ENCODE results near the gene CELF2.

Gene CELF2

DNA sequence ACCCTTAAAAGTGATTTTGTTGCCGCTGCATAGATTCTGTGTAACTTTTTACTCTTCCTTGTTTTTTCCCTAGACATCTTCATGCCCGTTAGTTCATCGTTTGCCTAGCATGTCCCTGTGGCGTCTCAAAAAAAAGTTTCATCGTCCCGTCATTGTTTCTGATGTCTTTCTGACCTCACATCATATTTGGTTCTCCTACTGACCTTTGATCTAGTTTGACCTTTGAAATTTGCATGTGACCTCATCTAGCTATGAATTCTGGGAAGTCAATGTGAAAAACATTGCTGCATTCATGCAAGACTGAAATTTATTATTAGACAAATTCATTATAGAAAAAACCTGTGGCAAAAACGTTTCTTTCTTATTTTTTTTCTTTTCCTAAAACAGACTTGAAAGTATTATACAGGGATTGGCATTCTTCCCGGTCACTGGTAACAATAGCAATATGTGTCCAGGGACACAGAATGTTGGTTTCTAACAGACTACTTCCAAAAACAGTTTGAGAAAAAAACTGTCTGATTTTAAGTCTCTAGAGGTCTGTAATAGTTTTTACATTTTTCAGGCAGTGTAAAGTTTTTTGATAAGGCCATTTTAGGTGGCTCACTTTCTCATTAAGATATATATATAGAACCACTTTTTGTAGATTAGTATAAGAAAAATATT is 312.8 kb downstream of the CELF2 start:
- H2BK12ac ChIP-seq (ENCODE audit: low read length), result no peak overlapping the region
- H3K4me3 ChIP-seq (ENCODE audit: low read length in 2 of 2), result no peak overlapping the region
- no peak overlapping the region for H3K4me2 ChIP-seq (ENCODE audit: insufficient read depth, low read length, poor library complexity, severe bottlenecking)
- no peak overlapping the region for H4K91ac ChIP-seq (ENCODE audit: low read depth, low read length, poor library complexity)
- no peaks in the 10 kb centered on the region for H3K9me3 ChIP-seq (replicated peaks in 1 of 2; ENCODE audit: control insufficient read depth in 2 of 2, insufficient read depth in 1 of 2, low read depth in 1 of 2, low read length in 2 of 2)
- no CpG with 5 or more reads among the region's 8 CpGs for WGBS, 2 donors (ENCODE audit: extremely low coverage in 2 of 2, insufficient read length in 2 of 2, insufficient replicate concordance in 1 of 2)
- no peak overlapping the region for H3K23ac ChIP-seq (ENCODE audit: low read depth, low read length, poor library complexity)
- no peak overlapping the region for H2AK5ac ChIP-seq (ENCODE audit: low read depth, low read length)
- DNase-seq (ENCODE audit: low spot score), result no peak
- no peak overlapping the region for H3K18ac ChIP-seq (ENCODE audit: low read length)
- peaks cover 0 to 6% of the 10 kb centered on the region in 2 donors for H3K36me3 ChIP-seq (replicated peaks in 1 of 2; ENCODE audit: control insufficient read depth in 2 of 2, insufficient read depth in 2 of 2, low read length in 2 of 2)
- H2BK15ac ChIP-seq (ENCODE audit: low read length), result no peak overlapping the region
- no peak overlapping the region for H2BK5ac ChIP-seq (ENCODE audit: low read length)
- no peak overlapping the region for H3K14ac ChIP-seq (ENCODE audit: low read length)
- no peak overlapping the region for H2AFZ ChIP-seq (ENCODE audit: low read length)
- no peak overlapping the region for H2BK120ac ChIP-seq (ENCODE audit: low read depth, low read length)
- H4K8ac ChIP-seq (ENCODE audit: low read depth, low read length), result no peak overlapping the region
- no peaks in the 10 kb centered on the region for H3K27me3 ChIP-seq (ENCODE audit: control insufficient read depth in 3 of 3, insufficient read depth in 3 of 3, low read depth in 1 of 3, low read length in 3 of 3)
- no peaks in the 10 kb centered on the region for H3K79me1 ChIP-seq (ENCODE audit: low read depth, low read length)
- H3K4me1 ChIP-seq (ENCODE audit: control insufficient read depth in 2 of 2, insufficient read depth in 1 of 2, low read depth in 1 of 2, low read length in 2 of 2), result peaks cover 10 to 14% of the 10 kb centered on the region in 2 donors
- H3K4ac ChIP-seq (ENCODE audit: low read length), result no peak overlapping the region
- H3K9ac ChIP-seq (ENCODE audit: low read depth, low read length, poor library complexity), result no peak overlapping the region
- H3K27ac ChIP-seq (replicated peaks; ENCODE audit: low read length), result no peak overlapping the region

- no peaks in the 10 kb centered on the region for H3K9me3 ChIP-seq (replicated peaks in 1 of 2; ENCODE audit: control insufficient read depth in 2 of 2, insufficient read depth in 1 of 2, low read depth in 1 of 2, low read length in 2 of 2)
- H3K18ac ChIP-seq (ENCODE audit: low read length), result no peak overlapping the region
- H3K4ac ChIP-seq (ENCODE audit: low read length), result no peak overlapping the region
- no peak overlapping the region for H3K9ac ChIP-seq (ENCODE audit: low read depth, low read length, poor library complexity)
- no peak overlapping the region for H4K91ac ChIP-seq (ENCODE audit: low read depth, low read length, poor library complexity)
- H3K36me3 ChIP-seq (replicated peaks in 1 of 2; ENCODE audit: control insufficient read depth in 2 of 2, insufficient read depth in 2 of 2, low read length in 2 of 2), result peaks cover 0 to 2% of the 10 kb centered on the region in 2 donors
- no peak overlapping the region for H2BK5ac ChIP-seq (ENCODE audit: low read length)
- no peak overlapping the region for H2BK15ac ChIP-seq (ENCODE audit: low read length)
- H2BK120ac ChIP-seq (ENCODE audit: low read depth, low read length), result no peak overlapping the region
- no peak overlapping the region for H2AK5ac ChIP-seq (ENCODE audit: low read depth, low read length)
- no peak overlapping the region for H2BK12ac ChIP-seq (ENCODE audit: low read length)
- no peak overlapping the region for H3K4me2 ChIP-seq (ENCODE audit: insufficient read depth, low read length, poor library complexity, severe bottlenecking)
- no peak overlapping the region for H3K27ac ChIP-seq (replicated peaks; ENCODE audit: low read length)
- no peak overlapping the region for H2AFZ ChIP-seq (ENCODE audit: low read length)
- no peak overlapping the region for H3K23ac ChIP-seq (ENCODE audit: low read depth, low read length, poor library complexity)
- H3K4me3 ChIP-seq (ENCODE audit: low read length in 2 of 2), result no peak overlapping the region
- no peak for DNase-seq (ENCODE audit: low spot score)
- H3K79me1 ChIP-seq (ENCODE audit: low read depth, low read length), result no peaks in the 10 kb centered on the region
- no peak overlapping the region for H3K14ac ChIP-seq (ENCODE audit: low read length)
- peaks cover 13 to 18% of the 10 kb centered on the region in 2 donors for H3K4me1 ChIP-seq (ENCODE audit: control insufficient read depth in 2 of 2, insufficient read depth in 1 of 2, low read depth in 1 of 2, low read length in 2 of 2)
- no peaks in the 10 kb centered on the region for H3K27me3 ChIP-seq (ENCODE audit: control insufficient read depth in 3 of 3, insufficient read depth in 3 of 3, low read depth in 1 of 3, low read length in 3 of 3)
- H4K8ac ChIP-seq (ENCODE audit: low read depth, low read length), result no peak overlapping the region
These were observed 313.4 kb downstream of the CELF2 start for GRCh38 chr10:11331046-11331577.

DNA sequence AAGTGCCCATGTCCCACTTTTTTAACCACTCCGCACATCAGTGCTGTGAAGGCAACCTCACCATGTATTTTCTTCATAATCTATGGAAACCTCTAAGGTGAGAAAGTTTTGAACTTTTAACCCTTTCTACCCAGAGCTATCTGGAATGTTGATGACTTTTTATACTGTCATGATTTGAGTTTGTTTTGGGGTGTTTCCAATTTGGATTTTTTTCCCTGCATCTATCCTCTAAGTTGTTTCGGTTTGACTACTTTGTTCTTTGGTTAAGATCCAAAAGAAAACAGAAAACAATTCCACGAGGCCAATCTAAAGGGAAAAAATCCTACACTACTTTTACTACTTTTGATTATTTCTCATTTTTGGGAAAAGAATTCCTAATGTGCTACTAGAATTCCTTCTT is 314.1 kb downstream of the CELF2 start:
- Histone ChIP-seq H4K8ac (ENCODE audit: low read depth, low read length) (no peak overlapping the region), H3K18ac (ENCODE audit: low read length) (no peak overlapping the region), H3K79me1 (ENCODE audit: low read depth, low read length) (no peaks in the 10 kb centered on the region), H3K36me3 (replicated peaks in 1 of 2; ENCODE audit: control insufficient read depth in 2 of 2, insufficient read depth in 2 of 2, low read length in 2 of 2) (no peaks in the 10 kb centered on the region), H3K4me1 (ENCODE audit: control insufficient read depth in 2 of 2, insufficient read depth in 1 of 2, low read depth in 1 of 2, low read length in 2 of 2) (peaks cover 16 to 24% of the 10 kb centered on the region in 2 donors), H3K14ac (ENCODE audit: low read length) (no peak overlapping the region), H3K4ac (ENCODE audit: low read length) (no peak overlapping the region), H3K27ac (replicated peaks; ENCODE audit: low read length) (no peak overlapping the region), H3K9me3 (replicated peaks in 1 of 2; ENCODE audit: control insufficient read depth in 2 of 2, insufficient read depth in 1 of 2, low read depth in 1 of 2, low read length in 2 of 2) (no peaks in the 10 kb centered on the region), H2BK120ac (ENCODE audit: low read depth, low read length) (no peak overlapping the region), H2BK12ac (ENCODE audit: low read length) (no peak overlapping the region), H3K4me3 (ENCODE audit: low read length in 2 of 2) (no peak overlapping the region), H3K27me3 (ENCODE audit: control insufficient read depth in 3 of 3, insufficient read depth in 3 of 3, low read depth in 1 of 3, low read length in 3 of 3) (no peaks in the 10 kb centered on the region), H2BK15ac (ENCODE audit: low read length) (no peak overlapping the region), H2AK5ac (ENCODE audit: low read depth, low read length) (no peak overlapping the region), H4K91ac (ENCODE audit: low read depth, low read length, poor library complexity) (no peak overlapping the region), H3K4me2 (ENCODE audit: insufficient read depth, low read length, poor library complexity, severe bottlenecking) (no peak overlapping the region), H2AFZ (ENCODE audit: low read length) (no peak overlapping the region), H3K9ac (ENCODE audit: low read depth, low read length, poor library complexity) (no peak overlapping the region), H3K23ac (ENCODE audit: low read depth, low read length, poor library complexity) (no peak overlapping the region), H2BK5ac (ENCODE audit: low read length) (no peak overlapping the region)
- no CpG with 5 or more reads among the region's 3 CpGs for WGBS, 2 donors (ENCODE audit: extremely low coverage in 2 of 2, insufficient read length in 2 of 2, insufficient replicate concordance in 1 of 2)
- DNase-seq (ENCODE audit: low spot score), result no peak

- no peak overlapping the region for H2BK5ac ChIP-seq (ENCODE audit: low read length)
- peaks cover 21 to 31% of the 10 kb centered on the region in 2 donors for H3K4me1 ChIP-seq (ENCODE audit: control insufficient read depth in 2 of 2, insufficient read depth in 1 of 2, low read depth in 1 of 2, low read length in 2 of 2)
- no peak overlapping the region for H3K9ac ChIP-seq (ENCODE audit: low read depth, low read length, poor library complexity)
- no peaks in the 10 kb centered on the region for H3K9me3 ChIP-seq (replicated peaks in 1 of 2; ENCODE audit: control insufficient read depth in 2 of 2, insufficient read depth in 1 of 2, low read depth in 1 of 2, low read length in 2 of 2)
- H2AFZ ChIP-seq (ENCODE audit: low read length), result no peak overlapping the region
- H4K8ac ChIP-seq (ENCODE audit: low read depth, low read length), result no peak overlapping the region
- no peak overlapping the region for H3K4ac ChIP-seq (ENCODE audit: low read length)
- H3K4me3 ChIP-seq (ENCODE audit: low read length in 2 of 2), result no peak overlapping the region
- no peaks in the 10 kb centered on the region for H3K27me3 ChIP-seq (ENCODE audit: control insufficient read depth in 3 of 3, insufficient read depth in 3 of 3, low read depth in 1 of 3, low read length in 3 of 3)
- H3K27ac ChIP-seq (replicated peaks; ENCODE audit: low read length), result no peak overlapping the region
- no peak overlapping the region for H2BK120ac ChIP-seq (ENCODE audit: low read depth, low read length)
- H3K4me2 ChIP-seq (ENCODE audit: insufficient read depth, low read length, poor library complexity, severe bottlenecking), result no peak overlapping the region
- H3K14ac ChIP-seq (ENCODE audit: low read length), result no peak overlapping the region
- H4K91ac ChIP-seq (ENCODE audit: low read depth, low read length, poor library complexity), result no peak overlapping the region
- no peak overlapping the region for H3K18ac ChIP-seq (ENCODE audit: low read length)
- H2BK12ac ChIP-seq (ENCODE audit: low read length), result no peak overlapping the region
- no peaks in the 10 kb centered on the region for H3K79me1 ChIP-seq (ENCODE audit: low read depth, low read length)
- H2BK15ac ChIP-seq (ENCODE audit: low read length), result no peak overlapping the region
- 100% methylated on average over 2 of the region's 10 CpGs for WGBS, 2 donors (ENCODE audit: extremely low coverage in 2 of 2, insufficient read length in 2 of 2, insufficient replicate concordance in 1 of 2)
- H3K36me3 ChIP-seq (replicated peaks in 1 of 2; ENCODE audit: control insufficient read depth in 2 of 2, insufficient read depth in 2 of 2, low read length in 2 of 2), result no peaks in the 10 kb centered on the region
- H3K23ac ChIP-seq (ENCODE audit: low read depth, low read length, poor library complexity), result no peak overlapping the region
- no peak for DNase-seq (ENCODE audit: low spot score)
- no peak overlapping the region for H2AK5ac ChIP-seq (ENCODE audit: low read depth, low read length)
These were observed 315.2 kb downstream of the CELF2 start for GRCh38 chr10:11332846-11333245.
